ES-I3 (cell line): ENCODE measurements around the gene VSTM4.

ENCODE experiments used
- H3K36me3 ChIP-seq: 2 replicates; pipeline ENCODE4 v1.6.1; 2013; ENCODE audit warnings: mild to moderate bottlenecking, low read length, control low read depth, moderate library complexity; ENCODE audit not compliant: insufficient read depth
- H3K4me1 ChIP-seq: 2 replicates; pipeline ENCODE4 v1.6.1; 2013; ENCODE audit warnings: mild to moderate bottlenecking, control low read depth, low read length; ENCODE audit not compliant: insufficient read depth
- H3K9ac ChIP-seq: 2 replicates; pipeline ENCODE4 v1.6.1; 2013; ENCODE audit warnings: low read depth, mild to moderate bottlenecking, low read length, moderate library complexity
- H3K9me3 ChIP-seq: 2 replicates; pipeline ENCODE4 v1.6.1; 2013; ENCODE audit warnings: mild to moderate bottlenecking, low read length, moderate library complexity; ENCODE audit not compliant: control insufficient read depth, insufficient read depth

Gene VSTM4

GRCh38 chr10:48974510-48975156, 140.7 kb downstream of the VSTM4 start:
- Histone ChIP-seq H3K9ac (no peak overlapping the region), H3K9me3 (no peaks in the 10 kb centered on the region), H3K4me1 (no peaks in the 10 kb centered on the region), H3K36me3 (no peaks in the 10 kb centered on the region)

- Histone ChIP-seq H3K9ac (no peak overlapping the region), H3K9me3 (no peaks in the 10 kb centered on the region), H3K36me3 (no peaks in the 10 kb centered on the region), H3K4me1 (no peaks in the 10 kb centered on the region)
Measured at GRCh38 chr10:48973065-48973464, 142.3 kb downstream of the VSTM4 start.

GRCh38 chr10:48970654-48971053, 144.7 kb downstream of the VSTM4 start:
- H3K9me3 ChIP-seq, result no peaks in the 10 kb centered on the region
- no peaks in the 10 kb centered on the region for H3K4me1 ChIP-seq
- no peak overlapping the region for H3K9ac ChIP-seq
- no peaks in the 10 kb centered on the region for H3K36me3 ChIP-seq

- Histone ChIP-seq H3K36me3 (no peaks in the 10 kb centered on the region), H3K9me3 (no peaks in the 10 kb centered on the region), H3K9ac (no peak overlapping the region), H3K4me1 (no peaks in the 10 kb centered on the region)
Measured at GRCh38 chr10:48970046-48970445, 145.3 kb downstream of the VSTM4 start.

- Histone ChIP-seq H3K9ac (no peak overlapping the region), H3K9me3 (no peaks in the 10 kb centered on the region), H3K36me3 (no peaks in the 10 kb centered on the region), H3K4me1 (no peaks in the 10 kb centered on the region)
Measured at GRCh38 chr10:48968036-48968435, 147.3 kb downstream of the VSTM4 start.

- H3K36me3 ChIP-seq, result no peaks in the 10 kb centered on the region
- H3K9ac ChIP-seq, result no peak overlapping the region
- H3K4me1 ChIP-seq, result no peaks in the 10 kb centered on the region
- H3K9me3 ChIP-seq, result no peaks in the 10 kb centered on the region
Measured at GRCh38 chr10:48965460-48965859, 149.9 kb downstream of the VSTM4 start.
